HepG2 (cell line): ENCODE measurements around the gene HBE1. TPM values are rescaled to one million over a fixed set of nuclear protein-coding genes. Genes with fewer than 3 reads are reported as not detected.

Source experiments
- ATAC-seq: fragments of 200-7000 bp; cut with Tn5 transposase; 3 replicates; pipeline ENCODE4 v1.9.1; 2020; ENCODE audit warnings: mild to moderate bottlenecking, moderate library complexity
- BruUV-seq: library from RNA; stranded (reverse); fragments of 400-500 nt; replicated peaks from 2 replicates; lab custom pipeline; 2021; lab: Mats Ljungman, UMichigan
- CTCF ChIA-PET: fragments of 300-600 bp; formaldehyde crosslinking; extraction: SDS; loops from one replicate; lab custom pipeline; 2021; ENCODE audit warnings: low total read pairs, inconsistent platforms, low intra/inter-chr PET ratio; lab: Yijun Ruan, JAX
- POLR2A ChIA-PET: fragments of 350-600 bp; sonication (Branson Sonifier 250); formaldehyde crosslinking; loops from one replicate; lab custom pipeline; 2020; ENCODE audit warnings: antibody characterized with exemption, inconsistent platforms; lab: Yijun Ruan, JAX
- DNase-seq: peaks from one replicate; pipeline ENCODE4 v3.0.0-alpha.2; 2015; ENCODE audit warnings: low spot score
- FAIRE-seq: peaks from 3 replicates; lab custom pipeline; 2011; peaks lifted over from hg19 to GRCh38; lab: Jason Lieb, UNC
- H2AFZ ChIP-seq: one replicate; pipeline ENCODE4 v1.6.1; 2011; ENCODE audit warnings: low read length, inconsistent platforms
- H3K27ac ChIP-seq: fragments of 300-600 bp; 3 replicates; pipeline ENCODE4 v1.8.0; 2011; ENCODE audit warnings: mixed run types, mild to moderate bottlenecking, mixed read lengths, low read length, inconsistent platforms; ENCODE audit not compliant: insufficient read depth; ENCODE audit errors: extremely low read length
- H3K27me3 ChIP-seq, 2 experiments: fragments of 200-600 bp in 1 of 2; 2 replicates in 1 of 2; 3 replicates in 1 of 2; pipeline versions ENCODE4 v1.6.0 to v1.8.0; 2011; ENCODE audit warnings: low read length in 2 of 2, mild to moderate bottlenecking in 2 of 2, moderate library complexity in 2 of 2, inconsistent platforms in 1 of 2; ENCODE audit not compliant: insufficient read depth in 2 of 2, control insufficient read depth in 1 of 2
- H3K36me3 ChIP-seq, 2 experiments: fragments of 200-600 bp in 1 of 2; replicated peaks in 1 of 2; 2 replicates in 1 of 2; 3 replicates in 1 of 2; pipeline versions ENCODE4 v1.5.1 to v1.8.0; 2011; ENCODE audit warnings: low read length in 2 of 2, inconsistent platforms in 1 of 2; ENCODE audit not compliant: insufficient read depth in 2 of 2, control insufficient read depth in 1 of 2
- H3K4me1 ChIP-seq: 2 replicates; pipeline ENCODE4 v1.5.1; 2012; ENCODE audit warnings: low read length, inconsistent platforms; ENCODE audit not compliant: insufficient read depth
- H3K4me2 ChIP-seq: 2 replicates; pipeline ENCODE4 v1.6.0; 2011; ENCODE audit warnings: low read depth, low read length, inconsistent platforms
- H3K4me3 ChIP-seq, 3 experiments: fragments of 200-600 bp in 1 of 3; sonication (generic), shearing (Covaris generic) in 1 of 3; replicated peaks in 1 of 3; 2 replicates each; pipeline ENCODE4 v1.5.1; 2011 to 2016; ENCODE audit warnings: low read length in 3 of 3, inconsistent platforms in 2 of 3, low read depth in 2 of 3, mild to moderate bottlenecking in 2 of 3, control low read depth in 1 of 3, mixed read lengths in 1 of 3; ENCODE audit not compliant: insufficient read depth in 1 of 3
- H3K79me2 ChIP-seq: one replicate; pipeline ENCODE4 v1.6.1; 2011; ENCODE audit warnings: low read length, inconsistent platforms; ENCODE audit not compliant: insufficient read depth
- H3K9ac ChIP-seq: 2 replicates; pipeline ENCODE4 v1.6.0; 2011; ENCODE audit warnings: mild to moderate bottlenecking, low read depth, low read length, inconsistent platforms; ENCODE audit not compliant: insufficient read depth
- H3K9me3 ChIP-seq: 2 replicates; pipeline ENCODE4 v1.5.1; 2012; ENCODE audit warnings: mild to moderate bottlenecking, low read length
- H4K20me1 ChIP-seq: 2 replicates; pipeline ENCODE4 v1.6.0; 2011; ENCODE audit warnings: inconsistent platforms, mild to moderate bottlenecking, low read length, moderate library complexity; ENCODE audit not compliant: insufficient read depth
- AKAP8 ChIP-seq: sonication (generic); formaldehyde crosslinking; IDR thresholded peaks from 2 replicates; pipeline ENCODE4 v1.5.1; 2020; ENCODE audit warnings: mild to moderate bottlenecking, missing genetic modification reagents
- HNRNPH1 ChIP-seq: fragments of 200-400 bp; formaldehyde crosslinking; optimal IDR thresholded peaks from 2 replicates; pipeline ENCODE3; 2017; ENCODE audit warnings: mild to moderate bottlenecking, low read depth, low read length
- IRX3 ChIP-seq: sonication (generic); formaldehyde crosslinking; IDR thresholded peaks from 2 replicates; pipeline ENCODE4 v1.8.1; 2023; ENCODE audit warnings: mild to moderate bottlenecking, low read depth, missing genetic modification reagents, borderline replicate concordance
- KMT2B ChIP-seq: IDR thresholded peaks from 2 replicates; pipeline ENCODE4 v1.6.1; 2016; ENCODE audit warnings: missing genetic modification reagents, missing compliant biosample characterization
- RXRA ChIP-seq: sonication (generic); formaldehyde crosslinking; IDR thresholded peaks from 2 replicates; pipeline ENCODE4 v1.5.1; 2020; ENCODE audit warnings: missing genetic modification reagents
- TBL1XR1 ChIP-seq: fragments of 150-350 bp; IDR thresholded peaks from 2 replicates; pipeline ENCODE4 v1.6.1; 2014; ENCODE audit warnings: borderline replicate concordance, low read length; ENCODE audit not compliant: partially characterized antibody
- ZFY ChIP-seq: sonication (generic); formaldehyde crosslinking; IDR thresholded peaks from 2 replicates; pipeline ENCODE4 v1.4.0; 2020; ENCODE audit warnings: missing genetic modification reagents
- ZNF432 ChIP-seq: sonication (generic); formaldehyde crosslinking; IDR thresholded peaks from 2 replicates; pipeline ENCODE4 v1.5.0; 2020; ENCODE audit warnings: missing genetic modification reagents, mild to moderate bottlenecking, borderline replicate concordance
- ZNF75D ChIP-seq: sonication (generic); formaldehyde crosslinking; IDR thresholded peaks from 2 replicates; pipeline ENCODE4 v1.8.1; 2023; ENCODE audit warnings: missing genetic modification reagents, mild to moderate bottlenecking, borderline replicate concordance
- WGBS: methylation state at CpG from one replicate; pipeline ENCODE4 v1.1.6; 2017; ENCODE audit warnings: low lambda C conversion rate; 5-methylcytosine and 5-hydroxymethylcytosine counted together
- in situ Hi-C: cut with HindIII; loops from 2 replicates; pipeline ENCODE4 v1.10.0; 2017; ENCODE audit warnings: low pct_unique_long_range_greater_than_20kb; ENCODE audit not compliant: extremely low pct_ligation_motif_present
- intact Hi-C: fragments of 100-400 bp; cut with micrococcal nuclease; formaldehyde crosslinking; loops from one replicate; pipeline ENCODE4 v1.10.0; 2022; ENCODE audit not compliant: unreplicated experiment
- polyA plus RNA-seq, 8 experiments: library from polyadenylated mRNA; depleted of rRNA in 3 of 8; stranded (reverse) in 7 of 8; unstranded in 1 of 8; fragments of >200 nt; fragmentation: Illumina TruSeq in 4 of 8; extraction: Trizol in 4 of 8; gene quantifications; 2 replicates each; pipeline versions ENCODE4 v1.2.1 to v1.2.3, GENCODE V29; 2011 to 2016; ENCODE audit warnings: low read depth in 4 of 8, missing spikeins in 1 of 8, mixed read lengths in 1 of 8; ENCODE audit not compliant: insufficient read depth in 1 of 8
- total RNA-seq, 5 experiments: library from RNA; depleted of rRNA; stranded (reverse); fragments of >200 nt; fragmentation: Illumina TruSeq; extraction: Trizol; gene quantifications; 2 replicates each; pipeline ENCODE4 v1.2.3, GENCODE V29; 2016; ENCODE audit warnings: low read depth in 1 of 5
- TF ChIP-seq, protein P1 (sequence below): sonication (generic); formaldehyde crosslinking; IDR thresholded peaks from 2 replicates; pipeline ENCODE4 v1.9.0; 2022; ENCODE audit warnings: low read depth, missing genetic modification reagents
- TF ChIP-seq, protein P2 (sequence below): IDR thresholded peaks from 2 replicates; pipeline ENCODE4 v1.6.1; 2018; ENCODE audit warnings: missing genetic modification reagents
- TF ChIP-seq, protein P3 (sequence below): sonication (generic); formaldehyde crosslinking; IDR thresholded peaks from 2 replicates; pipeline ENCODE4 v1.8.1; 2023; ENCODE audit warnings: mild to moderate bottlenecking, missing genetic modification reagents
- TF ChIP-seq, protein P4 (sequence below): sonication (generic); formaldehyde crosslinking; IDR thresholded peaks from 2 replicates; pipeline ENCODE4 v1.4.0; 2020; ENCODE audit warnings: missing genetic modification reagents
- TF ChIP-seq, protein P5 (sequence below): sonication (generic); formaldehyde crosslinking; IDR thresholded peaks from 2 replicates; pipeline ENCODE4 v1.4.0; 2020; ENCODE audit warnings: missing genetic modification reagents, borderline replicate concordance

HBE1 gene
- total and polyA plus RNA-seq, 2 of the 13 experiments (the other 11 are each of a cell fraction or from before 2014, with no cell fraction given) = 0.24 to 0.35 TPM

DNA sequence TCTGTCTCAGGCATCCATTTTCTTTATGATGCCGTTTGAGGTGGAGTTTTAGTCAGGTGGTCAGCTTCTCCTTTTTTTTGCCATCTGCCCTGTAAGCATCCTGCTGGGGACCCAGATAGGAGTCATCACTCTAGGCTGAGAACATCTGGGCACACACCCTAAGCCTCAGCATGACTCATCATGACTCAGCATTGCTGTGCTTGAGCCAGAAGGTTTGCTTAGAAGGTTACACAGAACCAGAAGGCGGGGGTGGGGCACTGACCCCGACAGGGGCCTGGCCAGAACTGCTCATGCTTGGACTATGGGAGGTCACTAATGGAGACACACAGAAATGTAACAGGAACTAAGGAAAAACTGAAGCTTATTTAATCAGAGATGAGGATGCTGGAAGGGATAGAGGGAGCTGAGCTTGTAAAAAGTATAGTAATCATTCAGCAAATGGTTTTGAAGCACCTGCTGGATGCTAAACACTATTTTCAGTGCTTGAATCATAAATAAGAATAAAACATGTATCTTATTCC lies 10.9 kb upstream of the HBE1 start (continued):
- TF ChIP-seq, protein P1, sequence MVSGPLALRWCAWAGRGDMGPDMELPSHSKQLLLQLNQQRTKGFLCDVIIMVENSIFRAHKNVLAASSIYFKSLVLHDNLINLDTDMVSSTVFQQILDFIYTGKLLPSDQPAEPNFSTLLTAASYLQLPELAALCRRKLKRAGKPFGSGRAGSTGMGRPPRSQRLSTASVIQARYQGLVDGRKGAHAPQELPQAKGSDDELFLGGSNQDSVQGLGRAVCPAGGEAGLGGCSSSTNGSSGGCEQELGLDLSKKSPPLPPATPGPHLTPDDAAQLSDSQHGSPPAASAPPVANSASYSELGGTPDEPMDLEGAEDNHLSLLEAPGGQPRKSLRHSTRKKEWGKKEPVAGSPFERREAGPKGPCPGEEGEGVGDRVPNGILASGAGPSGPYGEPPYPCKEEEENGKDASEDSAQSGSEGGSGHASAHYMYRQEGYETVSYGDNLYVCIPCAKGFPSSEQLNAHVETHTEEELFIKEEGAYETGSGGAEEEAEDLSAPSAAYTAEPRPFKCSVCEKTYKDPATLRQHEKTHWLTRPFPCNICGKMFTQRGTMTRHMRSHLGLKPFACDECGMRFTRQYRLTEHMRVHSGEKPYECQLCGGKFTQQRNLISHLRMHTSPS (CRISPR knock-in tag) = no peak
- no peak for TF ChIP-seq IRX3 (CRISPR knock-in tag)

DNA sequence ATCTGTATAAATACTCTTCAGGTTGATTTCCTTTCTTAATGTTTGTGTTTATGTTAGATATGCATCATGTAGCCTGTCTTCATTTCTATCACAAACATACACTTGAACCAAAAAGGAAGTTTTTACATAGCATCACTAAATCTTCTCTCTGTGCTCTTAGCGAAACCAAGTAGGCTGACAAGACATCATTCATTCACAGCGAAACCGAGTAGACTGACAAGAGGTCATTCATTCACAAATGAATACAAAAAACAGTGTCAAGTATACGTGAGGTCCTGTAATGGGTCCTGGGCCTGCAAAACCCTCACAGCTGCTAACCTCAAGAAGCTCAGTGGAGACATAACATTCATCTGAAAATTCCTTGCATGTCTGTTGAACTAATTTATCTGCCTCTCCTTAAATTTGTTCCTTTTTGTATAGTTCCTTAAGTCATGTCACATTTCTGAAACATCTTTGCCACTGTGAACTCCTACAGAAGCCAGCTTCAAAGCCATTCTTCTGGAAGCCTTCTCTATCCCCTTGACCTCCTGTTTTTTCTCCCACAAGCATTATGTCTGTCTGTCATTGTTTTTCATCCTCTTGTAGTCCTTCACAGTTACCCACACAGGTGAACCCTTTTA lies 9.8 kb upstream of the HBE1 start:
- Histone ChIP-seq H2AFZ (no peak overlapping the region), H3K36me3 (no peaks in the 10 kb centered on the region), H3K4me2 (no peak overlapping the region), H3K4me3 (no peak overlapping the region), H3K79me2 (no peaks in the 10 kb centered on the region), H3K9me3 (no peaks in the 10 kb centered on the region), H4K20me1 (no peaks in the 10 kb centered on the region), H3K9ac (no peak overlapping the region), H3K27ac (no peak overlapping the region), H3K4me1 (no peaks in the 10 kb centered on the region), H3K27me3 (no peaks in the 10 kb centered on the region)
- in situ Hi-C loops (no loop called here), intact Hi-C loops (no loop called here)
- POLR2A ChIA-PET = no interaction called here
- no peak for ATAC-seq
- FAIRE-seq = no peak
- TF ChIP-seq, protein P2, sequence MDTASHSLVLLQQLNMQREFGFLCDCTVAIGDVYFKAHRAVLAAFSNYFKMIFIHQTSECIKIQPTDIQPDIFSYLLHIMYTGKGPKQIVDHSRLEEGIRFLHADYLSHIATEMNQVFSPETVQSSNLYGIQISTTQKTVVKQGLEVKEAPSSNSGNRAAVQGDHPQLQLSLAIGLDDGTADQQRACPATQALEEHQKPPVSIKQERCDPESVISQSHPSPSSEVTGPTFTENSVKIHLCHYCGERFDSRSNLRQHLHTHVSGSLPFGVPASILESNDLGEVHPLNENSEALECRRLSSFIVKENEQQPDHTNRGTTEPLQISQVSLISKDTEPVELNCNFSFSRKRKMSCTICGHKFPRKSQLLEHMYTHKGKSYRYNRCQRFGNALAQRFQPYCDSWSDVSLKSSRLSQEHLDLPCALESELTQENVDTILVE (CRISPR knock-in tag) = no peak
- TF ChIP-seq AKAP8 (no peak), HNRNPH1 (no peak), ZNF432 (no peak), ZFY (CRISPR knock-in tag) (no peak), KMT2B (CRISPR knock-in tag) (no peak), ZNF75D (CRISPR knock-in tag) (no peak), RXRA (CRISPR knock-in tag) (no peak), TBL1XR1 (no peak)
- TF ChIP-seq, protein P3, sequence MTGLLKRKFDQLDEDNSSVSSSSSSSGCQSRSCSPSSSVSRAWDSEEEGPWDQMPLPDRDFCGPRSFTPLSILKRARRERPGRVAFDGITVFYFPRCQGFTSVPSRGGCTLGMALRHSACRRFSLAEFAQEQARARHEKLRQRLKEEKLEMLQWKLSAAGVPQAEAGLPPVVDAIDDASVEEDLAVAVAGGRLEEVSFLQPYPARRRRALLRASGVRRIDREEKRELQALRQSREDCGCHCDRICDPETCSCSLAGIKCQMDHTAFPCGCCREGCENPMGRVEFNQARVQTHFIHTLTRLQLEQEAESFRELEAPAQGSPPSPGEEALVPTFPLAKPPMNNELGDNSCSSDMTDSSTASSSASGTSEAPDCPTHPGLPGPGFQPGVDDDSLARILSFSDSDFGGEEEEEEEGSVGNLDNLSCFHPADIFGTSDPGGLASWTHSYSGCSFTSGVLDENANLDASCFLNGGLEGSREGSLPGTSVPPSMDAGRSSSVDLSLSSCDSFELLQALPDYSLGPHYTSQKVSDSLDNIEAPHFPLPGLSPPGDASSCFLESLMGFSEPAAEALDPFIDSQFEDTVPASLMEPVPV = no peak
- TF ChIP-seq, protein P4, sequence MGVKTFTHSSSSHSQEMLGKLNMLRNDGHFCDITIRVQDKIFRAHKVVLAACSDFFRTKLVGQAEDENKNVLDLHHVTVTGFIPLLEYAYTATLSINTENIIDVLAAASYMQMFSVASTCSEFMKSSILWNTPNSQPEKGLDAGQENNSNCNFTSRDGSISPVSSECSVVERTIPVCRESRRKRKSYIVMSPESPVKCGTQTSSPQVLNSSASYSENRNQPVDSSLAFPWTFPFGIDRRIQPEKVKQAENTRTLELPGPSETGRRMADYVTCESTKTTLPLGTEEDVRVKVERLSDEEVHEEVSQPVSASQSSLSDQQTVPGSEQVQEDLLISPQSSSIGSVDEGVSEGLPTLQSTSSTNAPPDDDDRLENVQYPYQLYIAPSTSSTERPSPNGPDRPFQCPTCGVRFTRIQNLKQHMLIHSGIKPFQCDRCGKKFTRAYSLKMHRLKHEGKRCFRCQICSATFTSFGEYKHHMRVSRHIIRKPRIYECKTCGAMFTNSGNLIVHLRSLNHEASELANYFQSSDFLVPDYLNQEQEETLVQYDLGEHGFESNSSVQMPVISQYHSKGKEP (CRISPR knock-in tag) = no peak
- TF ChIP-seq, protein P5, sequence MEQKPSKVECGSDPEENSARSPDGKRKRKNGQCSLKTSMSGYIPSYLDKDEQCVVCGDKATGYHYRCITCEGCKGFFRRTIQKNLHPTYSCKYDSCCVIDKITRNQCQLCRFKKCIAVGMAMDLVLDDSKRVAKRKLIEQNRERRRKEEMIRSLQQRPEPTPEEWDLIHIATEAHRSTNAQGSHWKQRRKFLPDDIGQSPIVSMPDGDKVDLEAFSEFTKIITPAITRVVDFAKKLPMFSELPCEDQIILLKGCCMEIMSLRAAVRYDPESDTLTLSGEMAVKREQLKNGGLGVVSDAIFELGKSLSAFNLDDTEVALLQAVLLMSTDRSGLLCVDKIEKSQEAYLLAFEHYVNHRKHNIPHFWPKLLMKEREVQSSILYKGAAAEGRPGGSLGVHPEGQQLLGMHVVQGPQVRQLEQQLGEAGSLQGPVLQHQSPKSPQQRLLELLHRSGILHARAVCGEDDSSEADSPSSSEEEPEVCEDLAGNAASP (CRISPR knock-in tag) = no peak
- DNase-seq = no peak
- CTCF ChIA-PET = no interaction called here
- no TSS peak for BruUV-seq
- WGBS = 21% methylated on average over 4 of the region's 4 CpGs
